ENCODE data around the gene DENND4A.

Gene DENND4A

DNA sequence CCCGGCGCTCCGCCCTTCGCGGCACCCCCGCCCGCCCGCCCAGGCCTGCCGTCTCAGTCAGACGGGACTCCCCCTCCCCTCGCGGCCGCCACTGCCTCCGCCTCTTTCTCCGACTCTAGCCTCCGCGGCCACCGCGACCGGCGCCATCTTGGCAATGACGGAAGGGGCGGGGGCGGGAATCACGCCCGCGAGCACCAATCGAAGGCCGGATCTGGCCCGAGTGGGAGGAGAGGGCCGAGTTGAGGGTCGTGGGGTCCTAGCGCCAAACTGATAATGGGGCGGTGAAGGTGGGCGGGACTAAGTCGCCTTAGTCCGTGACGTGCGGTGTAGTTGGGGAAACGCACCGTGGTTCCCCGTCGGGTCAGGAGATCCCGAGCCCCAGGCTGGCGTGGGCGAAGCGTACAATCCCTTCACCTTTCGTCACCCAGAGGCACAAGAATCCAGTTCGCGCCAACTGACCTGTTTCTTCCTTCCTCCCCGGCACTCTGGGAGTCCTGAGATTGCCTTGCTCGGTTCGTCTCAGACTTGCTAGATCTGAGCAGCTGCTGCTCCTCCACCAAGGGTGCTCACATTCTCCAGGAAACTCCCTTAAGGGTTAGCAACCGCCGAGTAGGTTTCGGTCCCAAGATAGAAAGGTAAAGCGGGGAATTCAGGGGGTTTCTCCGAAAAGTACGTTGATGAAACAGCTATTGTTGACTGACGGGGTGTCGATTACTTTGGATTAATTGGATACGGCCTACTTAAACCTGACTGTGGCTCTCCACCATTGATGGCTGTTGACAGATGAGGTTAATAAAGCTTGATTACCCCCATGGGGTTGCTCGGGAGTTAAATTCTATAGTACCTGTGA, at the start of gene DENND4A:
Gene DENND4A, minus strand, starts transcription at position 156 of the 850 bp plus-strand sequence. CDS start 35,843 bp downstream, outside the sequence.
- peak; percentile 89 for DNase-seq (ENCODE audit: extremely low spot score)
- ChIA-PET POLR2A (interaction anchor here (0.6 to 4.9 kb wide), 17 partner anchors 9 to 487 kb away, joined by 3 to 29 read pairs (median 5); partner anchors contain the start of genes INTS14, RAB11A and RNU5B-1), CTCF (no interaction called here)
- TF ChIP-seq BHLHE40 (IDR thresholded peaks at IDR 0.05; ENCODE audit: borderline replicate concordance): no peak
- TF ChIP-seq SUZ12 (IDR thresholded peaks at IDR 0.05): no peak
- TF ChIP-seq NFRKB (IDR thresholded peaks at IDR 0.05): no peak
- no peak for TF ChIP-seq ELF4 (IDR thresholded peaks at IDR 0.05)
- TF ChIP-seq SP1 (IDR thresholded peaks at IDR 0.05): peak; percentile 36; the same call in 1 of the 2 replicates
- TF ChIP-seq FOXM1 (IDR thresholded peaks at IDR 0.05; ENCODE audit: borderline replicate concordance): peak; percentile 82; the same call in 1 of the 2 replicates
- no peak for TF ChIP-seq ZNF384 (IDR thresholded peaks at IDR 0.05)
- peak; percentile 50; the same call in 1 of the 2 replicates for TF ChIP-seq HDGF (IDR thresholded peaks at IDR 0.05; ENCODE audit: borderline replicate concordance)
- TF ChIP-seq LEF1 (IDR thresholded peaks at IDR 0.05; ENCODE audit: borderline replicate concordance): no peak
- TF ChIP-seq, protein P1, sequence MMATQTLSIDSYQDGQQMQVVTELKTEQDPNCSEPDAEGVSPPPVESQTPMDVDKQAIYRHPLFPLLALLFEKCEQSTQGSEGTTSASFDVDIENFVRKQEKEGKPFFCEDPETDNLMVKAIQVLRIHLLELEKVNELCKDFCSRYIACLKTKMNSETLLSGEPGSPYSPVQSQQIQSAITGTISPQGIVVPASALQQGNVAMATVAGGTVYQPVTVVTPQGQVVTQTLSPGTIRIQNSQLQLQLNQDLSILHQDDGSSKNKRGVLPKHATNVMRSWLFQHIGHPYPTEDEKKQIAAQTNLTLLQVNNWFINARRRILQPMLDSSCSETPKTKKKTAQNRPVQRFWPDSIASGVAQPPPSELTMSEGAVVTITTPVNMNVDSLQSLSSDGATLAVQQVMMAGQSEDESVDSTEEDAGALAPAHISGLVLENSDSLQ (IDR thresholded peaks at IDR 0.05): peak; percentile 82
- no peak for TF ChIP-seq FOXA1 (IDR thresholded peaks at IDR 0.05)
- TF ChIP-seq CTBP1 (IDR thresholded peaks at IDR 0.05; ENCODE audit: borderline replicate concordance): no peak
- TF ChIP-seq L3MBTL2 (conservative IDR thresholded peaks at IDR 0.05): 0 out of 2 replicates have a peak, but pooled peaks have one; percentile 32

DNA sequence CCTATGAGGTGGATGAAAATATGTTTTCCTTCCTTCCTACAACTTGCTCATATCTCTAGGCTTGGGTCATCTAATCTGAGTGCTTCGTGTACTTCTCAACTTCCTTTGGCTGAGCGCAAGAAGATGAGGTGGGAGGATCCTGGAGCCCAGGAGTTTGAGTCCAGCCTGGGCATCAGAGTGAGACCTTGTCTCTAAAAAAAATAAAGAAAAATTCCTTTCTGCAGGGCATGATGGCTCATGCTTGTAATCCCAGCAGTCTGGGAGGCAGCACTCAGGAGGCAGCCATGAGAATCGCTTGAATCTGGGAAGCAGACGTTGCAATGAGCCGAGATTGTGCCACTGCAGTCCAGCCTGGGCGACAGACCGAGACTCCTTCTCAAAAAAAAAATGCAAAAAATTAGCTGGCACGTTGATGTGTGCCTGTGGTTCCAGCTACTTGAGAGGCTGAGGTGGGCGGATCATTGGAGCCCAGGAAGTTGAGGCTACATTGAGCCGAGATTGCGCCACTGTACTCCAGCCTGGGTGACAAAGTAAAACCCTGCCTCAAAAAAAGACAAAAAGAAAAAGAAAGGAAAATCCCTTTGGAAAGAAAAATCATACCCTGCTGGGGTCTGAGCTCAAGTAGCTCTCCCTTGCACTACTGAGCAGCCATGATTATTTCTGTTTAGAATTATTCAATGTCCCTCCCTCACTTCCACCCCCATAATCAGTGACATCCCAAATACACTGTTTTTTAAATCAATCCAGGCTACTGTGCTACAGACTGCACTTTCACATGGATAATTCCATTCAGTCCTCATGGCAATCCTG, 49.2 kb upstream of the DENND4A start:
- DNase-seq (ENCODE audit: extremely low spot score): no peak
- ChIA-PET CTCF (interaction anchor here (0.7 kb wide), 1 partner anchor 22 kb away, joined by 3 read pairs; no protein-coding TSS in a partner anchor), POLR2A (interaction anchor here (3.1 kb wide), 1 partner anchor 28 kb away, joined by 11 read pairs; the partner anchor contains the start of gene RAB11A)
- no peak for TF ChIP-seq FOXA1 (IDR thresholded peaks at IDR 0.05)
- no peak for TF ChIP-seq HDGF (IDR thresholded peaks at IDR 0.05; ENCODE audit: borderline replicate concordance)
- TF ChIP-seq ZNF384 (IDR thresholded peaks at IDR 0.05): no peak
- TF ChIP-seq L3MBTL2 (conservative IDR thresholded peaks at IDR 0.05): no peak
- no peak for TF ChIP-seq ARNT (IDR thresholded peaks at IDR 0.05)
- no peak for TF ChIP-seq BHLHE40 (IDR thresholded peaks at IDR 0.05; ENCODE audit: borderline replicate concordance)
- TF ChIP-seq FOXK2 (IDR thresholded peaks at IDR 0.05): no peak

DNA sequence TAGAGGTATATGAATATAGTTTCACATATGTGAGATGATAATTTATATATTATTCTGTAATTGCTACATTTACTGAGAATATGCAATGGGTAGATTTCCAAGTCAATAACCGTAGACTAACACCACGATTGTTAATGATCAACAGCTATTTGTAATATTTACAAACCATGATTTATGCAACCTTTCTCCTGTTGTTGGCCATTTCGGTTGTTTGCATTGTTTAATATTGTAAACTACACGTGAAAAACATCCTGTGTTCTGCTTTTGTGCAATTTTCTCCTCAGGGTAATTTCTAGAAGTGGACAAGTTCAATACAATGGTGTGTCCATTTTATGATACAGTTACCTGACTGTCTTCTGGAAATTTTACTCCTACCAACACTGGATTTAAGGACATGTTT, 47.9 kb upstream of the DENND4A start:
- CTCF ChIA-PET: interaction anchor here (1.0 kb wide), 1 partner anchor 16 kb away, joined by 4 read pairs; no protein-coding TSS in a partner anchor
- POLR2A ChIA-PET: interaction anchor here (3.1 kb wide), 1 partner anchor 30 kb away, joined by 11 read pairs; the partner anchor contains the start of gene RAB11A

DNA sequence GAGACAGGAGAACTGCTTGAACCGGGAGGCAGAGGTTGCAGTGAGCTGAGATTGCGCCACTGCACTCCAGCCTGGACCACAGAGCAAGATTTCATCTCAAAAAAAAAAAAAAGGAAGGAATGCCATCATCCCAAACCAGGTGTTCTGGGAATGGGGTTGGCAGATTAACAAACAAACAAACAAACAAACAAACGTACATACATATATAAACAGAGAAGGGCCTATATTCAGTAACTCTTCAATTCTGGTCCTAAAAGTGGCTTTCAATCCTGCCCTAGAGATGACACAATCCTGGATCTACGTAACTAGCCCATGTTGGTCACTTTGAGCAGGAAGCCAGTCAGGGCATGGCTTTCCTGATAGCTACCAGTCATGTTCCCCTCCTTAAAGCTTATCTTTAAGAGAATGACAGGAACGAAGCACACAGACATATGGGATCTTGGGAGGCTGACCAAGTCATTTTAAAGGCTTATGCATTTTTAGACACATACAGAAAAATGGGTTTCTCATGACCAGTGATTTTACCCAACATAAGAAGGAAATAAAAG, 47.3 kb upstream of the DENND4A start:
- CTCF ChIA-PET: interaction anchor here (0.7 to 1.0 kb wide), 2 partner anchors 15 to 17 kb away, joined by 3 to 4 read pairs; no protein-coding TSS in a partner anchor
- POLR2A ChIA-PET: interaction anchor here (3.1 kb wide), 1 partner anchor 30 kb away, joined by 11 read pairs; the partner anchor contains the start of gene RAB11A
- no peak for DNase-seq (ENCODE audit: extremely low spot score)
- TF ChIP-seq FOXK2 (IDR thresholded peaks at IDR 0.05) (no peak), SUZ12 (IDR thresholded peaks at IDR 0.05) (no peak), HDGF (IDR thresholded peaks at IDR 0.05; ENCODE audit: borderline replicate concordance) (no peak), BHLHE40 (IDR thresholded peaks at IDR 0.05; ENCODE audit: borderline replicate concordance) (no peak), ARNT (IDR thresholded peaks at IDR 0.05) (no peak), L3MBTL2 (conservative IDR thresholded peaks at IDR 0.05) (no peak), SP1 (IDR thresholded peaks at IDR 0.05) (no peak), NFRKB (IDR thresholded peaks at IDR 0.05) (no peak), FOXM1 (IDR thresholded peaks at IDR 0.05; ENCODE audit: borderline replicate concordance) (no peak), FOXA1 (IDR thresholded peaks at IDR 0.05) (no peak), ZNF384 (IDR thresholded peaks at IDR 0.05) (no peak), CTBP1 (IDR thresholded peaks at IDR 0.05; ENCODE audit: borderline replicate concordance) (no peak), LEF1 (IDR thresholded peaks at IDR 0.05; ENCODE audit: borderline replicate concordance) (no peak), TARDBP (IDR thresholded peaks at IDR 0.05) (no peak), ELF4 (IDR thresholded peaks at IDR 0.05) (no peak)
- TF ChIP-seq, protein P1 (IDR thresholded peaks at IDR 0.05): no peak

More for the DNA sequence above, 47.9 kb upstream of the DENND4A start:
- TF ChIP-seq HDGF (IDR thresholded peaks at IDR 0.05; ENCODE audit: borderline replicate concordance) (no peak), ZNF384 (IDR thresholded peaks at IDR 0.05) (no peak), CTBP1 (IDR thresholded peaks at IDR 0.05; ENCODE audit: borderline replicate concordance) (no peak), NFRKB (IDR thresholded peaks at IDR 0.05) (no peak), L3MBTL2 (conservative IDR thresholded peaks at IDR 0.05) (no peak), ARNT (IDR thresholded peaks at IDR 0.05) (no peak), ELF4 (IDR thresholded peaks at IDR 0.05) (no peak), FOXK2 (IDR thresholded peaks at IDR 0.05) (no peak), TARDBP (IDR thresholded peaks at IDR 0.05) (no peak)
- TF ChIP-seq, protein P1 (IDR thresholded peaks at IDR 0.05): no peak
- no peak for DNase-seq (ENCODE audit: extremely low spot score)
